ENCODE results near the gene DNAJC27.

The DNAJC27 gene

DNA sequence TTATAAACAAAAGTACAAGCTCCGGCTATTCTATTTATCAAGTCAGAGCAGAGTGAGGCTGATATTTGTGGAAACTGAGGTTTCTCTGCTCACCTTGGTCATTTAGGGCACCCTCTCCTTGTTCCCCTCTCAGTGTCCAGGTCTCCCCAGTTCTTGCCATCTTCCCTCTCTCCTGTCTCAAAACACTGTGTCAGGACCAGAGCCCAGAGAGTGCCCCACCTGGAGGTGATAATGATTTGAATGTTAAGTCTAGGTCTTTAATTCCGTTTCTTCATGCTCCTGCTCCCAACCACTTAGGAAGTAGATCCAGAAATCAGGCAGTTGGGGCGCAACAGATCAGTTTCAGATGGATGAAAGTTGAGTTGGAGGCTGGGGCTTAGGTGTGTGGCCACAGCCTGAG lies 42.5 kb downstream of the DNAJC27 start:
- no peak overlapping the region for H3K27ac ChIP-seq (ENCODE audit: low read depth in 2 of 2, low read length in 2 of 2)
- H3K9me3 ChIP-seq (ENCODE audit: control insufficient read depth in 2 of 2, low read length in 2 of 2), result no peaks in the 10 kb centered on the region

DNA sequence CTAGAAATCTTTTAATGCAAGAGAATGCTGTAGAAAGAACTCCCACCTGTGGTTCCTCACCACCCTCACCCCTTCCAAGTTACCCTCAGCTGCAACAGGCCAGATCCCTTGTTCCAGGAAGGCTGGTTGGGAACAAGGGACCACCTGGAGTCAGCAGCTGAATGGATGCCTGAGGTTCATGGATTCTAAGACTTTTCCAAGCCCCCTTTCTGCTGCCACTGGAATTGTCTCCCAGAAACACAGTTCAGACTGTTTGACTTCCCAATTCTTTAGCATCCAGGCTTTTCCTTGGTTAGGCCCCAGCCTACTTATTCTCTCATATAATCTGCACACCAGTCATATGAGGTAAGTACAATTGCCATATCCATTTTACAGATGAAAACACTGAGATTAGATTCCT lies 43.7 kb downstream of the DNAJC27 start:
- H3K9ac ChIP-seq (ENCODE audit: low read depth in 1 of 2, low read length in 2 of 2), result no peak overlapping the region
- H3K27me3 ChIP-seq (ENCODE audit: control insufficient read depth in 2 of 2, insufficient read depth in 2 of 2, low read length in 2 of 2), result no peaks in the 10 kb centered on the region
- H3K4me3 ChIP-seq (ENCODE audit: low read length in 2 of 2), result no peak overlapping the region
- no peaks in the 10 kb centered on the region for H3K36me3 ChIP-seq (ENCODE audit: control insufficient read depth in 2 of 2, insufficient read depth in 2 of 2, low read length in 2 of 2)
- no peaks in the 10 kb centered on the region for H3K9me3 ChIP-seq (ENCODE audit: control insufficient read depth in 2 of 2, low read length in 2 of 2)
- H3K27ac ChIP-seq (ENCODE audit: low read depth in 2 of 2, low read length in 2 of 2), result no peak overlapping the region
- H3K4me1 ChIP-seq (ENCODE audit: control insufficient read depth in 2 of 2, insufficient read depth in 2 of 2, low read length in 2 of 2), result peaks cover 6% of the 10 kb centered on the region in 2 donors

More for the DNA sequence above, 42.5 kb downstream of the DNAJC27 start:
- Histone ChIP-seq H3K27me3 (ENCODE audit: control insufficient read depth in 2 of 2, insufficient read depth in 2 of 2, low read length in 2 of 2) (no peaks in the 10 kb centered on the region), H3K9ac (ENCODE audit: low read depth in 1 of 2, low read length in 2 of 2) (no peak overlapping the region), H3K4me1 (ENCODE audit: control insufficient read depth in 2 of 2, insufficient read depth in 2 of 2, low read length in 2 of 2) (peaks cover 6% of the 10 kb centered on the region in 2 donors), H3K36me3 (ENCODE audit: control insufficient read depth in 2 of 2, insufficient read depth in 2 of 2, low read length in 2 of 2) (no peaks in the 10 kb centered on the region), H3K4me3 (ENCODE audit: low read length in 2 of 2) (no peak overlapping the region)

DNA sequence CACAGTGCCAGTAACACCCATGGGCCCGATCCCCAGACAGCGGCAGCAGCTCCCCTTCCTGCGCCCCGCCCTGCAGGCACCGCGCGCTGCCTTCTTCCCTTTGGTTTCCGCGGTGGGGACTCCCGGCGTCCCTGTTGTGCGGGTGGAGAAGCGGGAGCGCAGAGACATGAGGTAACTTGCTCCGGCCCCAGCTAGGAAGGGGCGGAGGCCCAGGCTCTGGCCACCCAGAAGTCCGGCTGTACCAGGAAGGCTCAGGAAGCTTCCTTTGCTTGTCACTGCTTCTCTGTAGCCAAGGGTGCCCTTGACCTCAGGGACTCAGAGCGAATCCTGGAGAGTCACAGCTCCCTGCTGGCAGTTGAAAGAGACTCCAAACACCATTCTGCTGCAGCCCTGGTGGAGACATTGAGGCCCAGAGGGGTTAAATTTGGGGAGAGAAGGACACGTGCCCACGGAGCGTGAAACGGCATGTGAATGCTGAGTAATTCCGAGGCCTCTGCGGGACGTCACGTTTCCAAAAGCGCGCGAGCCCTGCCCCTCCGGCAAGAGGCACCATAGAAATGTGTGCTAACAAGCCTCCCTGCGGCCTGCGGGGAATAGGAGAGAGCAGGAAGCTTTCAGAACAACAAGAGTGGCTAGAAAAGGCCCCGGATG lies 45.0 kb downstream of the DNAJC27 start:
- H3K9ac ChIP-seq (ENCODE audit: low read depth in 1 of 2, low read length in 2 of 2), result peak overlapping the region in 1 of 2 donors; percentile 36
- no peaks in the 10 kb centered on the region for H3K36me3 ChIP-seq (ENCODE audit: control insufficient read depth in 2 of 2, insufficient read depth in 2 of 2, low read length in 2 of 2)
- no peaks in the 10 kb centered on the region for H3K27me3 ChIP-seq (ENCODE audit: control insufficient read depth in 2 of 2, insufficient read depth in 2 of 2, low read length in 2 of 2)
- H3K4me3 ChIP-seq (ENCODE audit: low read length in 2 of 2), result peak overlapping the region; percentile 37 to 42
- peaks cover 6% of the 10 kb centered on the region in 2 donors for H3K4me1 ChIP-seq (ENCODE audit: control insufficient read depth in 2 of 2, insufficient read depth in 2 of 2, low read length in 2 of 2)
- H3K9me3 ChIP-seq (ENCODE audit: control insufficient read depth in 2 of 2, low read length in 2 of 2), result no peaks in the 10 kb centered on the region
- peak overlapping the region in 1 of 2 donors; percentile 21 for H3K27ac ChIP-seq (ENCODE audit: low read depth in 2 of 2, low read length in 2 of 2)

DNA sequence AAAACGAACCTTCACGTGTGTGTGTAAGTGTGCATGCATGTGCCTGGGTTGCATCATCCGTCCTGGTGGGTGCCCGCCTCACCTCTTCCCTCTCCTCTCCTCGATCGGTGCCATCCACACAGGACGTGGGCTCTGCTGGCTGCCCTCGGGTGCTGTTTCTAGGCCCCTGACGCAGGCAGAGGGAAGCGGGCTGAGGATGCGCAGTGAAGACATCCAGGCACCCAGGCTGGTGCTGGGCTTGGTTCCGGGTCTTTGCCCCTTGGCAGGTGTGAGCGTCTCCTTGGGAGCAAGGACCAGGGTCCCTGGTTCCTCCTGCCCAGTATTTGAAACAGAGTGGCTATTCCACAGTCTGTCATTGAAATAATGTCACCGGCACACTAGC lies 45.5 kb downstream of the DNAJC27 start:
- no peaks in the 10 kb centered on the region for H3K36me3 ChIP-seq (ENCODE audit: control insufficient read depth in 2 of 2, insufficient read depth in 2 of 2, low read length in 2 of 2)
- peak overlapping the region in 1 of 2 donors; percentile 36 for H3K9ac ChIP-seq (ENCODE audit: low read depth in 1 of 2, low read length in 2 of 2)
- no peaks in the 10 kb centered on the region for H3K9me3 ChIP-seq (ENCODE audit: control insufficient read depth in 2 of 2, low read length in 2 of 2)
- H3K27ac ChIP-seq (ENCODE audit: low read depth in 2 of 2, low read length in 2 of 2), result peak overlapping the region in 1 of 2 donors; percentile 21
- peak overlapping the region in 1 of 2 donors; percentile 42 for H3K4me3 ChIP-seq (ENCODE audit: low read length in 2 of 2)
- H3K4me1 ChIP-seq (ENCODE audit: control insufficient read depth in 2 of 2, insufficient read depth in 2 of 2, low read length in 2 of 2), result peaks cover 6% of the 10 kb centered on the region in 2 donors
- no peaks in the 10 kb centered on the region for H3K27me3 ChIP-seq (ENCODE audit: control insufficient read depth in 2 of 2, insufficient read depth in 2 of 2, low read length in 2 of 2)

DNA sequence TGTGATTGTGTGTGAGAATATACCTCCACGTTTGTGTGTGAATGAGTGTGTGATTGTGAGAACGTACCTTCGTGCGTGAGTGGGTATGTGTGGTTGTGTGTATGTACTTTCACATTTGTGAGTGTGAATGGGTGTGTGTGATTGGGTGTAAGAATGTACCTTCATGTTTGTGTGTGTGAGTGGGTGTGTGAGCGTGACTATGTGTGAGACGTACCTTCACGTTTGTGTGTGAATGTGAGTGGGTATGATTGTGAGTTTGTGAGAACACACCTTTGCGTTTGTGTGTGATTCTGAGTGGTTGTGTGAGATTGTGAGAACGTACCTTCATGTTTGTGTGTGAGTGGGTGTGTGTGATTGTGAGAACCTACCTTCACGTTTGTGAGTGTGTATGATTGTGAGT lies 45.9 kb downstream of the DNAJC27 start:
- Histone ChIP-seq H3K4me1 (ENCODE audit: control insufficient read depth in 2 of 2, insufficient read depth in 2 of 2, low read length in 2 of 2) (peaks cover 6% of the 10 kb centered on the region in 2 donors), H3K27me3 (ENCODE audit: control insufficient read depth in 2 of 2, insufficient read depth in 2 of 2, low read length in 2 of 2) (no peaks in the 10 kb centered on the region), H3K27ac (ENCODE audit: low read depth in 2 of 2, low read length in 2 of 2) (no peak overlapping the region), H3K36me3 (ENCODE audit: control insufficient read depth in 2 of 2, insufficient read depth in 2 of 2, low read length in 2 of 2) (no peaks in the 10 kb centered on the region), H3K4me3 (ENCODE audit: low read length in 2 of 2) (no peak overlapping the region), H3K9ac (ENCODE audit: low read depth in 1 of 2, low read length in 2 of 2) (no peak overlapping the region), H3K9me3 (ENCODE audit: control insufficient read depth in 2 of 2, low read length in 2 of 2) (no peaks in the 10 kb centered on the region)

DNA sequence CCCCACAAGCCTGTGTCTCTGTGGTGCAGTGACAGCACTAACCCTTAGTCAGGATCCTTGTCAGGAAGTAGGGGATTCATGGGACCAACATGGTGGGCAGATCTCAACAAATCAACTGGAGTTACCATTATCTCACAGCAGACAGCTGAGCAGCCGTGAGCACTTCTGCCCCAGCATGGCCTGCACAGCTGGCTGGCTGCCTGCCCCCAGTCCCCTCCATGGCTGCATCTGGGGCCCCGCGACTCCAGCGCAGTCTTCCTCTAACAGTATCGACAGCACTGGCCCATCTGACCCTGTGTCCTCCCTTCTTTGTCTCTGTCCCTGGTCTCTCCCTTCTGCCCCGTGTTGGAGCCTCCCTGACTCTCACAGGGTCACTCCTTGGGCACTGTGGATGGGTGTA lies 47.0 kb downstream of the DNAJC27 start:
- H3K9ac ChIP-seq (ENCODE audit: low read depth in 1 of 2, low read length in 2 of 2), result no peak overlapping the region
- H3K4me3 ChIP-seq (ENCODE audit: low read length in 2 of 2), result no peak overlapping the region
- no peak overlapping the region for H3K27ac ChIP-seq (ENCODE audit: low read depth in 2 of 2, low read length in 2 of 2)
- H3K4me1 ChIP-seq (ENCODE audit: control insufficient read depth in 2 of 2, insufficient read depth in 2 of 2, low read length in 2 of 2), result peaks cover 6 to 9% of the 10 kb centered on the region in 2 donors
- no peaks in the 10 kb centered on the region for H3K36me3 ChIP-seq (ENCODE audit: control insufficient read depth in 2 of 2, insufficient read depth in 2 of 2, low read length in 2 of 2)
- no peaks in the 10 kb centered on the region for H3K9me3 ChIP-seq (ENCODE audit: control insufficient read depth in 2 of 2, low read length in 2 of 2)
- H3K27me3 ChIP-seq (ENCODE audit: control insufficient read depth in 2 of 2, insufficient read depth in 2 of 2, low read length in 2 of 2), result no peaks in the 10 kb centered on the region

DNA sequence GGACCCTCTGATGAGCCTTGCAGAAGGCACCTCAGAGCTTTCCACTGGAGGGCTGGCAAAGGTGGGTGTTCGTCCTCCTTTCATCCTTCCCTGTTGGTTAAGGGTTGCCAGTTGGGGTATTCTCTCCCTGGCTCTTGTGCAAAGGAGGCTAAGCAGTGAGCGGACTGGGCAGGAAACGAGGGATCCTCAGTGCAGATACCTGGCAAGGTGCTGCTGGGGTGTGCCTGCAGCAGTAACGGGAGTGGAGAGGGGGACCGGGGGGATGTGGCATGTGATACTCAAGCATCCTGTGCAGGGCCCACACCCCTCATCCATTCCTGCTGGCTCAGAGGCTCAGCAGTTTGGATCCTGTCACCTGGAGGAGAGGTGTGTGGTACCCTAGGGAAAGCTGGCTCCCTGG lies 47.5 kb downstream of the DNAJC27 start:
- H3K27me3 ChIP-seq (ENCODE audit: control insufficient read depth in 2 of 2, insufficient read depth in 2 of 2, low read length in 2 of 2), result no peaks in the 10 kb centered on the region
- H3K9me3 ChIP-seq (ENCODE audit: control insufficient read depth in 2 of 2, low read length in 2 of 2), result no peaks in the 10 kb centered on the region
- no peak overlapping the region for H3K27ac ChIP-seq (ENCODE audit: low read depth in 2 of 2, low read length in 2 of 2)
- H3K9ac ChIP-seq (ENCODE audit: low read depth in 1 of 2, low read length in 2 of 2), result no peak overlapping the region
- peaks cover 6 to 11% of the 10 kb centered on the region in 2 donors for H3K4me1 ChIP-seq (ENCODE audit: control insufficient read depth in 2 of 2, insufficient read depth in 2 of 2, low read length in 2 of 2)
- no peak overlapping the region for H3K4me3 ChIP-seq (ENCODE audit: low read length in 2 of 2)
- H3K36me3 ChIP-seq (ENCODE audit: control insufficient read depth in 2 of 2, insufficient read depth in 2 of 2, low read length in 2 of 2), result no peaks in the 10 kb centered on the region

DNA sequence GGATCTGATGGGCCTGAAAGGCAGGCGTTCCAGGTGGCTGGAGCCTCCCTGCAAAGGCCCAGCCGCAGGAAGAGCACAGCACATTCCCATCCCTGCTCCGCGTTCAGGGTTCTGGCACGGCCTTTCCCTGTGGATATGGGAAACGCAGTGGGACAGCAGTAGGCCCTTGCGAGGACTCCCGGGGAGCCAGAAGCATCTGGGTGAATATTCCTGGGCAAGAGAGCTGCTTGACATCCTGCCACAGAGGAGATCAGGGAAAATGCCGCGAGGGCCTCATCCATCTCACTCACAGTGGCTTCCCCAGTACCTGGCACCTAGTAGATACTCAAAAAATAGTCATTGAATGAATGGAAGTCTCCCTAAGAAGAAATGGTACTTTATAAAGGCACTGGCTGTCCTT lies 48.6 kb downstream of the DNAJC27 start:
- H3K36me3 ChIP-seq (ENCODE audit: control insufficient read depth in 2 of 2, insufficient read depth in 2 of 2, low read length in 2 of 2), result no peaks in the 10 kb centered on the region
- no peak overlapping the region for H3K4me3 ChIP-seq (ENCODE audit: low read length in 2 of 2)
- H3K27me3 ChIP-seq (ENCODE audit: control insufficient read depth in 2 of 2, insufficient read depth in 2 of 2, low read length in 2 of 2), result no peaks in the 10 kb centered on the region
- H3K9me3 ChIP-seq (ENCODE audit: control insufficient read depth in 2 of 2, low read length in 2 of 2), result no peaks in the 10 kb centered on the region
- H3K4me1 ChIP-seq (ENCODE audit: control insufficient read depth in 2 of 2, insufficient read depth in 2 of 2, low read length in 2 of 2), result peaks cover 16 to 22% of the 10 kb centered on the region in 2 donors
- H3K9ac ChIP-seq (ENCODE audit: low read depth in 1 of 2, low read length in 2 of 2), result no peak overlapping the region
- no peak overlapping the region for H3K27ac ChIP-seq (ENCODE audit: low read depth in 2 of 2, low read length in 2 of 2)

DNA sequence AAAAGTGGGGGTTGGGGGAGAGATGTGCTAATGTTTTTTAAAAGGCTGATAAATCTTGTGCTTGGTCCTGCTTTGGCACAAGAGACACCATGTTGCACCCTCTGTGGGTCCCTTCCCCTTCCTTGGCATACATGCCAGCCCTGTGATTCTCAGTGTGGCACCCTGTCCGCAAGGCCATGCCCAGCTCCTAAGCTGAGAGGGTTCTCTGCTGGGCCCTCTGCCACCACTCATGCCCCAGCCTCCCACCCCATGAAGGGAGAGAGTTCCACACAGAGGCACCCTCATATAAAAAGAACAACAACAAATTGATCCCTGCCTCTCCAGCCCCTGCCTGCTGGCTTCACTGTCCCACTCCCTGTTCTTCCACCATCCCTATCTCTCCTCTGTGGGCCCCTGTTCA lies 49.2 kb downstream of the DNAJC27 start:
- Histone ChIP-seq H3K4me1 (ENCODE audit: control insufficient read depth in 2 of 2, insufficient read depth in 2 of 2, low read length in 2 of 2) (peaks cover 19 to 26% of the 10 kb centered on the region in 2 donors), H3K9me3 (ENCODE audit: control insufficient read depth in 2 of 2, low read length in 2 of 2) (no peaks in the 10 kb centered on the region), H3K4me3 (ENCODE audit: low read length in 2 of 2) (no peak overlapping the region), H3K36me3 (ENCODE audit: control insufficient read depth in 2 of 2, insufficient read depth in 2 of 2, low read length in 2 of 2) (no peaks in the 10 kb centered on the region), H3K27me3 (ENCODE audit: control insufficient read depth in 2 of 2, insufficient read depth in 2 of 2, low read length in 2 of 2) (no peaks in the 10 kb centered on the region), H3K9ac (ENCODE audit: low read depth in 1 of 2, low read length in 2 of 2) (no peak overlapping the region), H3K27ac (ENCODE audit: low read depth in 2 of 2, low read length in 2 of 2) (no peak overlapping the region)

DNA sequence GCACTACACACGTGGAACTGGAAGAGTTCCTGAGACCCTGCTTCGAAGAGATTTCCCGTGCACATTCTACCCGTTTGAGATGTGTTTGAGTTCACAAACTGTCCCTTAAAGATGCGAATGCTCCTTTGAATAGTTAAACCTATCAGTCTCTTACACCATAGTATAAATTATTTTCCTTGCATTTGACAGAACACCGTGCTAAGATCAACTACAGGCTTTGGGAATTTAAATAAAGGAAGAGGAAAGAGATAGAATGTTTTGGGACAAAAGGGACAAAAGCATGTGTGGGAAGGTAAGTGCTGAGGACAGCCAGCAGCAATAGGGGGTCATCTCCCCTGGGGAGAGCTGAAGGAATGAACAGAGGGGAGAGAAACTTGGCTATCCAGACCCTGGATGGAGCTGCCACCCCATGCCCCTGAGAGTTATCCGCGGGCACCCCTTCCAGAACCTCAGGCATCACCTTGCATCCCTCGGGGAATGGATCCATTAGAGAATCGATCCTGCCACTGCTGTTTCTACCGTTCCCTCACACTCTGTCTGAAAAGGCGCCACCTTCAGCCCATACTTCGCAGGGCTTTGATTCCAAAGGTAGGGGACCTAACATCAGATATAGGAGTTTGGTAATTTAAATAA lies 50.8 kb downstream of the DNAJC27 start:
- peak overlapping the region in 1 of 2 donors; percentile 49 for H3K9ac ChIP-seq (ENCODE audit: low read depth in 1 of 2, low read length in 2 of 2)
- H3K4me3 ChIP-seq (ENCODE audit: low read length in 2 of 2), result peak overlapping the region; percentile 53 to 71
- no peaks in the 10 kb centered on the region for H3K9me3 ChIP-seq (ENCODE audit: control insufficient read depth in 2 of 2, low read length in 2 of 2)
- H3K27me3 ChIP-seq (ENCODE audit: control insufficient read depth in 2 of 2, insufficient read depth in 2 of 2, low read length in 2 of 2), result no peaks in the 10 kb centered on the region
- H3K36me3 ChIP-seq (ENCODE audit: control insufficient read depth in 2 of 2, insufficient read depth in 2 of 2, low read length in 2 of 2), result no peaks in the 10 kb centered on the region
- H3K4me1 ChIP-seq (ENCODE audit: control insufficient read depth in 2 of 2, insufficient read depth in 2 of 2, low read length in 2 of 2), result peaks cover 16 to 21% of the 10 kb centered on the region in 2 donors
- H3K27ac ChIP-seq (ENCODE audit: low read depth in 2 of 2, low read length in 2 of 2), result no peak overlapping the region
